GM12873 (cell line): ENCODE measurements around the gene PSMD7.

ENCODE experiments used
- CTCF ChIP-seq: IDR thresholded peaks from 2 replicates; pipeline ENCODE4 v1.5.1; 2012; ENCODE audit warnings: low read depth, mild to moderate bottlenecking, moderate library complexity, low read length, control low read depth; ENCODE audit not compliant: insufficient read depth; ENCODE audit errors: missing control alignments

The PSMD7 gene

GRCh38 chr16:74305281-74305680 is 8.7 kb downstream of the PSMD7 start:
- TF ChIP-seq CTCF: no peak

- TF ChIP-seq CTCF: no peak
Observed at GRCh38 chr16:74305978-74306784, 9.6 kb downstream of the PSMD7 start.

- no peak for TF ChIP-seq CTCF
Observed at GRCh38 chr16:74307383-74307782, 10.8 kb downstream of the PSMD7 start.

DNA sequence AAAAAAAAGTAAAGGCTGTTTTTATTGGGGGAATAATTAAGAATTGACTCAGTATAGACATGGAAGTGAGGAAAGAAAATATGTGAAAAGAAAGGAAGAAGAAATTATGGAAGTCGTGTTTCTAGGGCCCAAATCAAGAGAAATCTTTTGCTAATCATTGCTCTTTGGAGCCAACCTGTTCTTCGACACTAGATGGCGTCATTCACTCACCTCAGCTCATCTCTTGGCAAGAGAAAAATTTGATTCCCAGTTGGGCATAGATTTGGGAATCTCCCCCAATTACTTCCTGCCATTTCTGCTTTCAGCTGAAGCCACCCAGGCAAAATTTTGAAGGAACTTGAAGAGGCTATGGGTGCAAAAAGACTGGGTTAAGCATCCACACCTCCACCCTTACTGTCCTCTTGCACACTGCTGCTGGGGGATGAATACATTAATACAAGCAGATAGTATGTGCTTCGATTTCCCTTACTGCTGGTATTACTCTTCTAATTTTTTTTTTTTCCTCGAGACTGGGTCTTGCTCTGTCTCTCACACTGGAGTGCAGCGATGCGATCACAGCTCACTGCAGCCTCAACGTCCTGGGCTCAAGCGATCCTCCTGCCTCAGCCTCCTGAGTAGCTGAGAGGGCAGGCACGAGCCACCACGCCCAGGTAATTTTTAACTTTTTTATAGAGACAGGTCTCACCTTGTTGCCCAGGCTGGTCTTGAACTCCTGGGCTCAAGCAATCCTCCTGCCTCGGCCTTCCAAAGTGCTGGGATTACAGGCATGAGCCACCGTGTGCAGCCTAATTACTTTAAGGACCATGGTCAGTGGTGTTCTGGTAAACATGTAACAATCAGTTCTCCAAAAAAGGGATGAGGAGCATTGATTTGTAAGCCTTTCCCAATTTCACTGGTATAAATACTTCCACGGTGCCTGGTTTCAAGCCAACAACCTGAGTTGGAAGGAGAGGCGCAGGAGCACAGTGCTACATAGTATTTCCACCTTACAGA is 13.5 kb downstream of the PSMD7 start:
- peak; percentile 82 for TF ChIP-seq CTCF

GRCh38 chr16:74315059-74315458 is 18.4 kb downstream of the PSMD7 start:
- TF ChIP-seq CTCF: no peak

- no peak for TF ChIP-seq CTCF
Observed at GRCh38 chr16:74320707-74321106, 24.1 kb downstream of the PSMD7 start.

DNA sequence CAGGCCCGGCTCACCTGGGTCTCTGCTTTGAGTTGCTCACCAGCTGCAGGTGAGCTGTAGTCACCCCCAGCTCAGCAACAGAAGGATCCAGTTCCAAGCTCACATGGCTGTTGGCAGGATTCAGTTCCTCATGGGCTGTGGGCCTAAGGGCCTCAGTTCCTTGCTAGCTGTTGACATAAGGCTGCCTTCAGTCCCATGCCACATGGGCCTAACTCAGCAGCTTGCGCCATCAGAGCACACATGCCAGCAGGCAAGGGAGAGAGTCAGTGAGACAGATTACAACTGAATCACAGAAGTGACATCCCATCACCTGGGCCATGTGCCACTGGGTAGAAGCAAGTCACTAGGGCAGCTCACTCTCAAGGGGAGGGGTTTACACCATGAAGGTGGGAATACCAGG is 24.7 kb downstream of the PSMD7 start:
- TF ChIP-seq CTCF: no peak
